CD4-positive, alpha-beta T cell treated with Interleukin-1 beta for 1 hour (primary cell): ENCODE data around the gene MYOCD.

ENCODE experiments used
- DNase-seq, 2 donors: peaks; one replicate each; pipeline ENCODE4 v3.0.0-alpha.2; 2020 to 2022

Gene MYOCD

DNA sequence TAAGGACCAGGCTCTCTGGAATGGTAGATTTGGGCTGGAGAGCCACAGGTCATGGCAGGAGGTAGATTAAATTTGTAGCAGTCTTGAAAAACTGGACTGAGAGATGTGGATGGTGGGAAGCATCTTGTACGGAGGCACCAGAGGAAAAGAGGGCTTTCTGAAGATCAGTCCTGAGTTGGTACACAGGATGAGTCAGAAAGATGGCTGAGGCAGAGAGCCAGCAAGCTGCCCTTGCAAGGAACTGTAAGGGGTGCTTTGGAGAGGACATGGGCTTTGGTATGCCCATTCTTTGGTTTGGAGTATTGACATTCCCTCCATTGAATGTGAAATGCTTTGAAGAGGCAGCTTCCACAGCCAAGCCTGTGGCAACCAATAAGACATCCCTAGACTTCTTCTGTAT, 55.9 kb downstream of the MYOCD start:
- no peak for DNase-seq

DNA sequence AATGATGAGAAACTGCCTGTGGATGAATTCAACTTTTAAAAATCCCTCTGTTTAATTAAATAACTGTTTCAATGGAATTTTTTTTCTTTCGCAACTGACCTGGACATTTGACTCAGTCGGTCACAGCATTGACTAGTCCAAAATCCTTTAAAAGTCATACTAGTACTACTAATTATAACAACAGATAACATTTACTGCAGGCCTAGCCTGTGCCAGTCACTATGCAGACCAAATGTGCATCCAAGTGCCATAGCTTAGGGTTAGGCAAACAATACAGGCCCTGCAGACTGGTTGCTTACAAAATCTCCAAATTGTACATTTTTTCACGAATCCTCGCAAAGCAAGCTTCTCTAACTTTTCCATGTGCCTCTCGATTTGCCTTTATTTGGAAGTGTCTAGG, 56.6 kb downstream of the MYOCD start:
- DNase-seq: no peak

GRCh38 chr17:12726131-12726530, 60.4 kb downstream of the MYOCD start:
- no peak for DNase-seq

GRCh38 chr17:12727076-12727760, 61.5 kb downstream of the MYOCD start:
- DNase-seq: no peak

DNA sequence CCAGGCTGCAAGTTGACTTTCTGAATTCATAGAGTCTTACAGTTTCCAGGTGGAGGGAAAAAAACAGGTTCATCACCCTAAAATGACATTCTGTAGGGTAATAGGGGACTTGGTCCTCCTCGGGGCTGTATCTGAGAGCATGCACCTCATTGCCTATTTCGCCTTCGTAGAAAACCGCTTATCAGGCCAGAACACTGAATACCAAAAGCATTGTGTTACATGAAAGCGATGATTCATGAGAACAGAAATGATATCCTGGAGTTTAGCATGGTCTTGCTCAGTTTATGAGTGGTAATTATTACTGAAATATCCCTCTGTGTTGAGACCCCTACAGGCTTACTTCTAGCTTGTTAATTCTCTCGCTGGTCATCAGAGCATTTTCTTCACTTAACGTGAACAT, 62.2 kb downstream of the MYOCD start:
- DNase-seq: no peak

GRCh38 chr17:12729086-12729485, 63.4 kb downstream of the MYOCD start:
- DNase-seq: no peak

DNA sequence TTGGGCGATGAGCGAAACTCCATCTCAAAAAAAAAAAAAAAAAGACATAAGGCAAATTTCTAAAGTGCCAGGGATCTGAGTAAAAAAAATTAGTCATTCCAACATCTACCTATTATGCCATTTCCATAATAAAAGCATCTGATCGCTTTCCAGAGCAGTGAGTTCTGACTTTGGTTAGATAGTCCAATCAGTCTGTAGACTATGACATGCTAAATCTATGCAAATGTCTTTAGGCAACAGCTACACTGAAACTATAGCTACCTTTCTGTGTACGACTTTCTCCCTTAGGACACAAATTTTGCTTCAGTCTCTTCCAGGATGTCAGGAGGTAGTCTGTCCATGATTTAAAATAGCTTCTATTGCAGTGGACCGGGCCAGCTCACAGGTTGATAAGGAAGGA, 64.7 kb downstream of the MYOCD start:
- no peak for DNase-seq

DNA sequence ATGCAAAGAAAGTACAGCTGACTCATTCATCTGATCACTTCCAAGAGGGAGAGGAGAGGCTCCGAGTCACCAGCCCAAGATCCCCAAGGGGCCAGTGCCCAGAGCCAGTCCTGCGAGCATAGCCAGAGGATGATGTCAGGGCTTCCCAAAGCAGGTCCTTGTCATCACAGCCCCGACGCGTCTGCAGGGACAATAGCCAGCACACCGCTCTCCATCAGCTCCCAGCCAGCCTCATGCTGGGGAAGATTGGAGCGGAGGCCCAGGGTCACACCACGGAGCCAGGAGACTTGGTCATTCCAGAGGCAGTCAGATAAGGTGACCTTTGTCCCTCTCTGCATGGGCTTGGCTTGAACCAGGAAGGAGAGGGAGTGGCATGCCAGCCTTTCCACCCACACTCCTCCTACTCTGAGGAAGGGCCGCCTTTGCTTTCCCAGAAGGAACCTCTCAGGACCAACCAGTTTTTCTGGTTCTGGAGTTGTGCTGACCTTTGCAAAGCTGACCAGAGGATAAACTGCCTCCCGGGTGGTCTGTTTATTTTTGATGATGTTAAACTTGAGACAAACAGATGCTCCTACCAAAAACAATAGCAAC, 65.3 kb downstream of the MYOCD start:
- DNase-seq: no peak

DNA sequence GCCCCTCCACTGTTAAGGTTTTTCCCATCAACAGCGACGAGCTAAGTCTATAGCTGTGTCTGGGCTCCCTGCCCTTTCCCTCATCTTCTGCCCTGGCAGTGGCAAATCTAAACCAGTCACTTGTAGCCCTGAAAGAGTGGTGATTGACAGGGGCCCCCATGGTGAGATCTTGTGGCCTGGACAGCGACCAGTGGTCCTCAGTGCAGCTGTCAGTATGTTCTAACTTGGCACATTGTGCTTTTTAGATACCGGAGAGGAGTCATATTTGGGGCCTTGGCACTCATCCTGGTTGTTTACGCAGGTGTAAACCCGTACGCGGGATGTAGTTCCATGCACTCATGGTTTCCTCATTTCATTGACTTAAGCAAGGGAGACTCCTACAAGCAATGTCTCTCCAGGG, 66.1 kb downstream of the MYOCD start:
- DNase-seq: no peak

GRCh38 chr17:12732366-12732765, 66.7 kb downstream of the MYOCD start:
- DNase-seq: no peak

DNA sequence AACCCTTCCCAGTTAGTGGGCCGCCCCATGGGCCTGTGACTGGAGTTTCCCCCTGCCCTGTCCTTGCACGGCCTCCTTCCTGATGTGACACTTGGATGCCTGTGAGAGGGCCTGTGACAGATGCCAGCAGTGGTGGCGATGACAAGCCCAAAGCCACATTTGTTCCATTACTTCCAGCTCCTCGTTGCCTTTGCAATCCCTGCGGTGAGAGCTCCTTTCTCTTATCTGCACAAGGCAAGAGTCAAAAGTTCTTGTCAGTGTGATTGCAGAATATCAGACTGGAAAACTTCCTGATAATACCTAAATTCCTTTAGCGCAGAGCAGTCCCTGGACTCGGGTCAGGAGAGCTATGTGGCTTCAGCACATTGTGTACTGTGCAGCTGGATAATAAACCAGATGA, 69.2 kb downstream of the MYOCD start:
- DNase-seq: no peak

DNA sequence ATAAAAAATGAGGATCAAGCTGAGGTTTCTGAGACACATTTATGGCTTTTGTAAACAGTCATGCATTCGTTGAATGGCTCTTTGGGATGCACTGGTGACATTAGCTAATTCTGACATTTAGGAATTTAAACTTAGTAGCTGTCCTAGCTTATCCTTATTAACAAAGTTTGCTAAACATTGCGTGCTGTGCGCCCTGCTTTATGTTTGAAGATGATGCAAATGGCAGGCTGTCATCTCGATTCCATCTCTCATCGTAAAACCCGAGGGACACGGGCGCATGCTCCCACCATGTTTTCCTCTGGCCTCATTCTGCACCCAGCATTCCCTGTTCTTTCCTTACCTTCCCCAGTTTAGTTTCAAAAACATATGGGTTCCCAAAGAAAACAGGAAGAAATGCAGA, 69.8 kb downstream of the MYOCD start:
- no peak for DNase-seq

- DNase-seq: no peak
Measured at GRCh38 chr17:12736526-12736925, 70.8 kb downstream of the MYOCD start.

DNA sequence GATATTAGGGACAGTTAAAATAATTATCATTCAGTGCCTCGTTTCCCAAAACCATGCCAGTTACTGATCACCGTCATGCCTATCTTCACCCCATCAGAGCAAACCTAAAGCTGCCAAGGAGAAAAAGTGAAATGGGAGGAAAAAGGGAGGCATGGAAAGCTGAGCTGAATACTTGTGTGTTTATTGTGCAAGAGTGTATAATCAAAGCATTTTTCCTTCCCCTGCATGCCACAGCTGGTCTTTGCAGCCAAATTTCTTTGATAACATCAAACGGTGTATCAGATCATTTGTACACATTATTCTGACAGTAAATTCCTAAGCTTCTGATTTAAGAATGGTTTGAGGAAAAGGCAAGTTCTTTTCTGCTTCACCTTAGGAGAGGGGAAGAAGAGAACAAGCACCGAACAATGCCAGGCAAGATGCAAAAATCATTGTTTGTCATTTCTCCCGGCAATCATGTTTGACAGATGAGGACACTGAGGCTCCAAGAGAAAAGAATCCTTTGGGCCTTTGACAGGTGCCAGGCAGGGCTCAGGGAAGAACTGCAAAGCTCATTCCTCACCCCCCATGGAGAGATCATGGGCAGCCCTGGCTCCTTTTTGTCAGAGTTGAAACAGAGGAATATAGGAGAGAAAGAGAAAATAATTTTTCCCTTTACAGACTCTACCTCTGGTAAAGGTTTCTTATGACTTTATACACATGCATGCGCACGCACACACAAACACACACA, 72.2 kb downstream of the MYOCD start:
- DNase-seq: no peak

- no peak for DNase-seq
Measured at GRCh38 chr17:12738624-12739023, 72.9 kb downstream of the MYOCD start.

DNA sequence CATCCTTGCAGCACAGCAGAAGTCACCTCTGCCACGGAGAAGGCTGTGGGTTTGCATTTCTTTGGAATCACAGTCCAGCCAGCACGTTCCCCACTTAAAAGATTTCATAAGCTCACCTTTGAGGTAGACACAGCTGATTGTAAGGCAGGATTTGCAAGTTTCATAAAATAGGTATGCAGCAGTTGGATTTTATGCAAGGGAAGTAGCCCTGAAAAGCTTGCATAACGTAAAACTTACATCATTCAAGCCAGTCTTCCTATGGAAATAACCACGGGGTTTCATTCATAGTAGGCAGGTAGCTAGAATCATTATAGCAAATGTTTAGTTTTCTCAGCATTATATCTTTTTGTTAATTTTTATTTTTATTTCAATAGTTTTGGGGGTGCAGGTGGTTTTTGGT, 73.8 kb downstream of the MYOCD start:
- DNase-seq: no peak

GRCh38 chr17:12743046-12743445, 77.4 kb downstream of the MYOCD start:
- DNase-seq: no peak

- no peak for DNase-seq
Measured at GRCh38 chr17:12744298-12744697, 78.6 kb downstream of the MYOCD start.

- no peak for DNase-seq
Measured at GRCh38 chr17:12744786-12745185, 79.1 kb downstream of the MYOCD start.

DNA sequence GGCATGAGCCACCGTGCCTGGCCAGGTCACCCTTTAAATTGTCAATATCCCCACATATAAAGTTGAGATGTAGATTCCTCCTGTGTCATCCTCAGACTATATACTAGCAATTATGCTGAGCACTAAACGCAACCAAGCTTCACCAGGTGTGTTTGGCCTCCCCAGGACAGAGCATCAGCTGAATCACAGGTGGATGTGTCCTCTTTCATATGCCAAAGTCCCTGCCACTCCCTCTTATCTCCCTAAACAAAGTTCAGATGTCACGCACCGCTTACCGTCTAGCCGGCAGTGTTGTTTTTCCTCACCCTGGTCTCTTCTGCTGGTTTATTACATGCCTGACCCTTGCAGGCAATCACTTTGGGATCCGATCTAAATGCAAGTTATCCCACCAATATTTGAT, 79.8 kb downstream of the MYOCD start:
- DNase-seq: no peak

- no peak for DNase-seq
Measured at GRCh38 chr17:12756786-12757185, 91.1 kb downstream of the MYOCD start.

GRCh38 chr17:12759090-12759489, 93.4 kb downstream of the MYOCD start:
- DNase-seq: no peak

DNA sequence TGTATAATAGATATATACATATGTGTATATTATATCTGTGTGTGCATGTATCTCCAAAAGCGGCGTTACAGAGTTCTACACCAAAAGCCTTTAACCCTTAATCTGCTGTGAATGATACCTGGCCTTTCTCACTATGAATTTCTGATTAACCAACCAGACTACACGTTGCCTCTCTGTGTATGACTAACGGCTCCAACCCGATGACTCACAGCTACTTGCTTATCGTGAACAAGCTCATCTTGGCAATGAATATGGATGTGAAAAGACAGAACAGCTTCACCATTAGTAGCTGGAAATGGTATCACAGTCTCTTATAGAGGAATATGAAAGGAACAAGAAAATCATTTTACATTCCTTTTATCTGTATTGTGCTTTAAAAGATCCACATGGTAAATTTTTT, 99.9 kb downstream of the MYOCD start:
- DNase-seq: no peak

DNA sequence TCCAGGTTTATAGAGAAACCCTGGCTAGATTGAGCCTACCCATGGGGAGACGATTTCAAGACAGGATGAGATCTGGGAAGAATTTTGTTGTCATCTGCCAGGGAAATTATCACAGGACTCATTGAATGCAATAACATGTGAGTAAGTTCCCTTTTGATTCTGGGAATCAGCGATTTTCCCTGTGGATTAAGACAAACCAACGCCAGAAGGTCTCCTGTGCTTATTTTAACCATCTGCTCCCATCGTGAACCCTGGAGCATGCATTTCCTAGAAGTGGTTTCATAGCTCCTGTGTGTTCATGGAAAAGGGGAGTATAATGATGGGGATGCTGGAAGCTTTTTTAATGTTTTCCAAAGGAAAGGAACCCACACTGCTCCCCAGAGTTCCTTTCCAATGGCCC, 102.6 kb downstream of the MYOCD start:
- DNase-seq: no peak

- no peak for DNase-seq
Measured at GRCh38 chr17:12769981-12770380, 104.3 kb downstream of the MYOCD start.
